HepG2 (cell line): ENCODE results near the gene DCAF6. TPM values are rescaled to one million over a fixed set of nuclear protein-coding genes. Genes with fewer than 3 reads are reported as not detected.

Experiments used
- ASH2L ChIP-seq: fragments of 300-600, 200-600 bp; sonication (generic); IDR thresholded peaks from 2 replicates; pipeline ENCODE4 v1.7.0; 2017; ENCODE audit warnings: low read depth, mild to moderate bottlenecking, moderate library complexity, mixed read lengths, low read length; ENCODE audit not compliant: insufficient read length
- CC2D1A ChIP-seq: sonication (generic); formaldehyde crosslinking; IDR thresholded peaks from 2 replicates; pipeline ENCODE4 v1.8.1; 2023; ENCODE audit warnings: mild to moderate bottlenecking, missing genetic modification reagents
- CREB1 ChIP-seq, 2 experiments: fragments of 450-650 bp in 1 of 2; IDR thresholded peaks; 2 replicates each; pipeline ENCODE4 v1.6.1; 2016 to 2017; ENCODE audit warnings: control low read depth in 1 of 2, mild to moderate bottlenecking in 1 of 2, missing compliant biosample characterization in 1 of 2, missing genetic modification characterization in 1 of 2
- FOXA3 ChIP-seq: IDR thresholded peaks from 2 replicates; pipeline ENCODE4 v1.6.1; 2016; ENCODE audit warnings: missing genetic modification reagents, missing compliant biosample characterization
- FOXJ3 ChIP-seq: sonication (generic); formaldehyde crosslinking; IDR thresholded peaks from 2 replicates; pipeline ENCODE4 v1.4.0; 2020; ENCODE audit warnings: missing genetic modification reagents, mild to moderate bottlenecking, borderline replicate concordance
- FOXM1 ChIP-seq: sonication (generic); formaldehyde crosslinking; IDR thresholded peaks from 2 replicates; pipeline ENCODE4 v1.5.0; 2020; ENCODE audit warnings: missing genetic modification reagents
- HOXA7 ChIP-seq: sonication (generic); formaldehyde crosslinking; IDR thresholded peaks from 2 replicates; pipeline ENCODE4 v1.8.1; 2022; ENCODE audit warnings: mild to moderate bottlenecking, missing genetic modification reagents, moderate library complexity
- JARID2 ChIP-seq: sonication (generic); formaldehyde crosslinking; IDR thresholded peaks from 2 replicates; pipeline ENCODE4 v1.8.1; 2023; ENCODE audit warnings: missing genetic modification reagents, inconsistent platforms; ENCODE audit not compliant: insufficient replicate concordance
- NAIF1 ChIP-seq: sonication (generic); formaldehyde crosslinking; IDR thresholded peaks from 2 replicates; pipeline ENCODE4 v1.5.0; 2020; ENCODE audit warnings: mild to moderate bottlenecking, missing genetic modification reagents, borderline replicate concordance
- REL ChIP-seq: sonication (generic); formaldehyde crosslinking; conservative IDR thresholded peaks from 2 replicates; pipeline ENCODE4 v1.8.0; 2022; ENCODE audit warnings: mild to moderate bottlenecking, missing genetic modification reagents, moderate library complexity
- RFXANK ChIP-seq: IDR thresholded peaks from 2 replicates; pipeline ENCODE4 v1.6.1; 2016
- RORA ChIP-seq: sonication (generic); formaldehyde crosslinking; IDR thresholded peaks from 2 replicates; pipeline ENCODE4 v1.5.0; 2020; ENCODE audit warnings: mild to moderate bottlenecking, missing genetic modification reagents, moderate library complexity
- SP4 ChIP-seq: sonication (generic); formaldehyde crosslinking; IDR thresholded peaks from 2 replicates; pipeline ENCODE4 v1.8.1; 2023; ENCODE audit warnings: mild to moderate bottlenecking, missing genetic modification reagents
- ZC3H4 ChIP-seq: sonication (generic); formaldehyde crosslinking; IDR thresholded peaks from 2 replicates; pipeline ENCODE4 v1.4.0; 2020; ENCODE audit warnings: missing genetic modification reagents, borderline replicate concordance
- ZNF17 ChIP-seq: sonication (generic); formaldehyde crosslinking; IDR thresholded peaks from 2 replicates; pipeline ENCODE4 v1.5.0; 2020; ENCODE audit warnings: mild to moderate bottlenecking, missing genetic modification reagents
- ZNF326 ChIP-seq: sonication (generic); formaldehyde crosslinking; IDR thresholded peaks from 2 replicates; pipeline ENCODE4 v1.4.0; 2020; ENCODE audit warnings: missing genetic modification reagents, borderline replicate concordance
- ZNF331 ChIP-seq: sonication (generic); formaldehyde crosslinking; IDR thresholded peaks from 2 replicates; pipeline ENCODE4 v1.4.0; 2020; ENCODE audit warnings: missing genetic modification reagents
- polyA plus RNA-seq, 8 experiments: library from polyadenylated mRNA; depleted of rRNA in 3 of 8; stranded (reverse) in 7 of 8; unstranded in 1 of 8; fragments of >200 nt; fragmentation: Illumina TruSeq in 4 of 8; extraction: Trizol in 4 of 8; gene quantifications; 2 replicates each; pipeline versions ENCODE4 v1.2.1 to v1.2.3, GENCODE V29; 2011 to 2016; ENCODE audit warnings: low read depth in 4 of 8, missing spikeins in 1 of 8, mixed read lengths in 1 of 8; ENCODE audit not compliant: insufficient read depth in 1 of 8
- total RNA-seq, 5 experiments: library from RNA; depleted of rRNA; stranded (reverse); fragments of >200 nt; fragmentation: Illumina TruSeq; extraction: Trizol; gene quantifications; 2 replicates each; pipeline ENCODE4 v1.2.3, GENCODE V29; 2016; ENCODE audit warnings: low read depth in 1 of 5
- TF ChIP-seq, protein P1 (sequence below): sonication (generic); formaldehyde crosslinking; IDR thresholded peaks from 2 replicates; pipeline ENCODE4 v1.5.1; 2020; ENCODE audit warnings: missing genetic modification reagents, mild to moderate bottlenecking, borderline replicate concordance
- TF ChIP-seq, protein P2 (sequence below): sonication (generic); formaldehyde crosslinking; conservative IDR thresholded peaks from 2 replicates; pipeline ENCODE4 v1.4.0; 2020; ENCODE audit warnings: missing genetic modification reagents
- TF ChIP-seq, protein P3 (sequence below): sonication (generic); formaldehyde crosslinking; IDR thresholded peaks from 2 replicates; pipeline ENCODE4 v1.8.0; 2022; ENCODE audit warnings: mild to moderate bottlenecking, missing genetic modification reagents, moderate library complexity
- TF ChIP-seq, protein P4 (sequence below): sonication (generic); formaldehyde crosslinking; IDR thresholded peaks from 2 replicates; pipeline ENCODE4 v1.8.1; 2023; ENCODE audit warnings: missing genetic modification reagents, inconsistent platforms, borderline replicate concordance
- TF ChIP-seq, protein P5 (sequence below): sonication (generic); formaldehyde crosslinking; IDR thresholded peaks from 2 replicates; pipeline ENCODE4 v1.8.1; 2022; ENCODE audit warnings: low read depth, mild to moderate bottlenecking, missing genetic modification reagents

Gene DCAF6
- total and polyA plus RNA-seq, 2 of the 13 experiments (the other 11 are each of a cell fraction or from before 2014, with no cell fraction given): 24.7 to 33.7 TPM

DNA sequence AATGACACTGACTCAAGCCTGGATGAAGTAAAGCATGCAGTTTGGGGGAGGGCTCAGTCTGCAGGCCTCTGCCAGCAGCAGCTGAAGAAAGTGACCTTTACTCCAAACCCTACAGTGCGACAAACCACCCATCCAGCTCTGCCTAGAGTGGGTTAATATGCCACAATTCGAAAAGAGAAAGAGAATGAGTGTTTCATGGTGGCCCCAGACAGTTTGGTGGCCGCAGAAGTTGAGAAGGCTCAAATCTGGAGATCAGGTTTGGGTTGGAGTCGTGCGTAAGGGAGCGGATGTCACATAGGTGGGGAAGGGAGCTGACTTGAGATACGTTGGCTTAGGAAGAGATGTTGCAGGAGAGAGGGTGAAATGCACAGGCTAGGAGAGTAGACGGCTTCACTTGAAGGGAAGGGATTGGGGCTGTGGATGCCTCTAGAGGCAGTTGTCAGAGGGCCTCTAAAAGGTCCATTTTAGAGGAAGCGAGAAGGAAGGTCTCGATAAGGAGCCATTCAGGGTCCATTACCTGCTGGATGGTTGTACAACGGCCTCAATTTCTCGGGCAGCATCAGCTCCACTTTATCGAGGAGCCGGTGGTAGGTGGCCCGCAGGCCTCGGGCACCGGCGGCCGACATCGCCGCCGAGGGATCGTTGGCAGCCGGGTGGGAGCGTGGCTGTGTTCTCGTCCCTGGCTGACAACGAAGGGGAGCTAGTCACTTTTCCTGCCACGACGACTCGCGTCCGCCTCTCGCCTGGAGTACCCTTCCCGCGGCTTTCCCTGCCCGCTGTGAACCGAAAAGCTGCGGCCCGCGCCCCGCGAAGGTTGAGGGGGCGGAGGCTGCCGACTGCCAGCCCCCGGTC lies 1.0 kb upstream of the DCAF6 start (continued):
- TF ChIP-seq, protein P1, sequence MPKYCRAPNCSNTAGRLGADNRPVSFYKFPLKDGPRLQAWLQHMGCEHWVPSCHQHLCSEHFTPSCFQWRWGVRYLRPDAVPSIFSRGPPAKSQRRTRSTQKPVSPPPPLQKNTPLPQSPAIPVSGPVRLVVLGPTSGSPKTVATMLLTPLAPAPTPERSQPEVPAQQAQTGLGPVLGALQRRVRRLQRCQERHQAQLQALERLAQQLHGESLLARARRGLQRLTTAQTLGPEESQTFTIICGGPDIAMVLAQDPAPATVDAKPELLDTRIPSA (CRISPR knock-in tag): no peak; the same call in 1 of the 2 replicates
- TF ChIP-seq JARID2 (CRISPR knock-in tag) (no peak), SP4 (CRISPR knock-in tag) (no peak), ZNF326 (no peak), CREB1 (IDR thresholded peaks at IDR 0.05) (no peak), CREB1 (CRISPR knock-in tag; IDR thresholded peaks at IDR 0.05) (no peak), ZNF331 (CRISPR knock-in tag) (no peak; the same call in 1 of the 2 replicates), CC2D1A (CRISPR knock-in tag) (no peak), ASH2L (peak; percentile 33), ZNF17 (CRISPR knock-in tag) (no peak), FOXJ3 (CRISPR knock-in tag) (no peak), FOXM1 (CRISPR knock-in tag) (no peak), ZC3H4 (CRISPR knock-in tag) (no peak), HOXA7 (CRISPR knock-in tag) (no peak), NAIF1 (CRISPR knock-in tag) (no peak), REL (0 out of 2 replicates have a peak, but pooled peaks have one; percentile 2), RFXANK (CRISPR knock-in tag) (no peak), RORA (CRISPR knock-in tag) (no peak), FOXA3 (CRISPR knock-in tag) (no peak; the same call in 1 of the 2 replicates)
- TF ChIP-seq, protein P2, sequence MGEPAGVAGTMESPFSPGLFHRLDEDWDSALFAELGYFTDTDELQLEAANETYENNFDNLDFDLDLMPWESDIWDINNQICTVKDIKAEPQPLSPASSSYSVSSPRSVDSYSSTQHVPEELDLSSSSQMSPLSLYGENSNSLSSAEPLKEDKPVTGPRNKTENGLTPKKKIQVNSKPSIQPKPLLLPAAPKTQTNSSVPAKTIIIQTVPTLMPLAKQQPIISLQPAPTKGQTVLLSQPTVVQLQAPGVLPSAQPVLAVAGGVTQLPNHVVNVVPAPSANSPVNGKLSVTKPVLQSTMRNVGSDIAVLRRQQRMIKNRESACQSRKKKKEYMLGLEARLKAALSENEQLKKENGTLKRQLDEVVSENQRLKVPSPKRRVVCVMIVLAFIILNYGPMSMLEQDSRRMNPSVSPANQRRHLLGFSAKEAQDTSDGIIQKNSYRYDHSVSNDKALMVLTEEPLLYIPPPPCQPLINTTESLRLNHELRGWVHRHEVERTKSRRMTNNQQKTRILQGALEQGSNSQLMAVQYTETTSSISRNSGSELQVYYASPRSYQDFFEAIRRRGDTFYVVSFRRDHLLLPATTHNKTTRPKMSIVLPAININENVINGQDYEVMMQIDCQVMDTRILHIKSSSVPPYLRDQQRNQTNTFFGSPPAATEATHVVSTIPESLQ: no peak
- TF ChIP-seq, protein P3, sequence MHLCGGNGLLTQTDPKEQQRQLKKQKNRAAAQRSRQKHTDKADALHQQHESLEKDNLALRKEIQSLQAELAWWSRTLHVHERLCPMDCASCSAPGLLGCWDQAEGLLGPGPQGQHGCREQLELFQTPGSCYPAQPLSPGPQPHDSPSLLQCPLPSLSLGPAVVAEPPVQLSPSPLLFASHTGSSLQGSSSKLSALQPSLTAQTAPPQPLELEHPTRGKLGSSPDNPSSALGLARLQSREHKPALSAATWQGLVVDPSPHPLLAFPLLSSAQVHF: no peak
- TF ChIP-seq, protein P4, sequence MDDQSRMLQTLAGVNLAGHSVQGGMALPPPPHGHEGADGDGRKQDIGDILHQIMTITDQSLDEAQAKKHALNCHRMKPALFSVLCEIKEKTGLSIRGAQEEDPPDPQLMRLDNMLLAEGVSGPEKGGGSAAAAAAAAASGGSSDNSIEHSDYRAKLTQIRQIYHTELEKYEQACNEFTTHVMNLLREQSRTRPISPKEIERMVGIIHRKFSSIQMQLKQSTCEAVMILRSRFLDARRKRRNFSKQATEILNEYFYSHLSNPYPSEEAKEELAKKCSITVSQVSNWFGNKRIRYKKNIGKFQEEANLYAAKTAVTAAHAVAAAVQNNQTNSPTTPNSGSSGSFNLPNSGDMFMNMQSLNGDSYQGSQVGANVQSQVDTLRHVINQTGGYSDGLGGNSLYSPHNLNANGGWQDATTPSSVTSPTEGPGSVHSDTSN (CRISPR knock-in tag): no peak
- TF ChIP-seq, protein P5, sequence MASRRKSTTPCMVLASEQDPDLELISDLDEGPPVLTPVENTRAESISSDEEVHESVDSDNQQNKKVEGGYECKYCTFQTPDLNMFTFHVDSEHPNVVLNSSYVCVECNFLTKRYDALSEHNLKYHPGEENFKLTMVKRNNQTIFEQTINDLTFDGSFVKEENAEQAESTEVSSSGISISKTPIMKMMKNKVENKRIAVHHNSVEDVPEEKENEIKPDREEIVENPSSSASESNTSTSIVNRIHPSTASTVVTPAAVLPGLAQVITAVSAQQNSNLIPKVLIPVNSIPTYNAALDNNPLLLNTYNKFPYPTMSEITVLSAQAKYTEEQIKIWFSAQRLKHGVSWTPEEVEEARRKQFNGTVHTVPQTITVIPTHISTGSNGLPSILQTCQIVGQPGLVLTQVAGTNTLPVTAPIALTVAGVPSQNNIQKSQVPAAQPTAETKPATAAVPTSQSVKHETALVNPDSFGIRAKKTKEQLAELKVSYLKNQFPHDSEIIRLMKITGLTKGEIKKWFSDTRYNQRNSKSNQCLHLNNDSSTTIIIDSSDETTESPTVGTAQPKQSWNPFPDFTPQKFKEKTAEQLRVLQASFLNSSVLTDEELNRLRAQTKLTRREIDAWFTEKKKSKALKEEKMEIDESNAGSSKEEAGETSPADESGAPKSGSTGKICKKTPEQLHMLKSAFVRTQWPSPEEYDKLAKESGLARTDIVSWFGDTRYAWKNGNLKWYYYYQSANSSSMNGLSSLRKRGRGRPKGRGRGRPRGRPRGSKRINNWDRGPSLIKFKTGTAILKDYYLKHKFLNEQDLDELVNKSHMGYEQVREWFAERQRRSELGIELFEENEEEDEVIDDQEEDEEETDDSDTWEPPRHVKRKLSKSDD (CRISPR knock-in tag): no peak
